ENCODE data around the gene CNPY1.
"Not testable (repeated sequence)": the region's sequence is repeated elsewhere in the genome, so short reads cannot be mapped to it uniquely, and the experiment has no call there.

The CNPY1 gene

GRCh38 chr7:155524018-155524556, 22.3 kb downstream of the CNPY1 start:
- Mint-ChIP-seq H3K27ac (no peak overlapping the region), H3K4me1 (ENCODE audit: low read depth) (no peaks in the 10 kb centered on the region), H3K27me3 (ENCODE audit: low read depth) (peaks cover 13% of the 10 kb centered on the region), H3K9me3 (no peaks in the 10 kb centered on the region), H3K4me3 (no peak overlapping the region), H3K36me3 (ENCODE audit: low read depth) (no peaks in the 10 kb centered on the region)
- DNase-seq (ENCODE audit: low spot score) = no peak

GRCh38 chr7:155523168-155523675, 23.1 kb downstream of the CNPY1 start:
- Mint-ChIP-seq H3K36me3 (ENCODE audit: low read depth) (no peaks in the 10 kb centered on the region), H3K9me3 (no peaks in the 10 kb centered on the region), H3K4me1 (ENCODE audit: low read depth) (no peaks in the 10 kb centered on the region), H3K27ac (no peak overlapping the region), H3K4me3 (no peak overlapping the region), H3K27me3 (ENCODE audit: low read depth) (peaks cover 13% of the 10 kb centered on the region)
- no peak for DNase-seq (ENCODE audit: low spot score)

- Mint-ChIP-seq H3K4me3 (no peak overlapping the region), H3K4me1 (ENCODE audit: low read depth) (no peaks in the 10 kb centered on the region), H3K36me3 (ENCODE audit: low read depth) (no peaks in the 10 kb centered on the region), H3K27ac (no peak overlapping the region), H3K9me3 (no peaks in the 10 kb centered on the region), H3K27me3 (ENCODE audit: low read depth) (peaks cover 19% of the 10 kb centered on the region)
- no peak for DNase-seq (ENCODE audit: low spot score)
Observed at GRCh38 chr7:155521743-155522398, 24.5 kb downstream of the CNPY1 start.

- no peak for DNase-seq (ENCODE audit: low spot score)
- no peaks in the 10 kb centered on the region for H3K4me1 Mint-ChIP-seq (ENCODE audit: low read depth)
- H3K27me3 Mint-ChIP-seq (ENCODE audit: low read depth) = peaks cover 15% of the 10 kb centered on the region
- no peaks in the 10 kb centered on the region for H3K36me3 Mint-ChIP-seq (ENCODE audit: low read depth)
- H3K9me3 Mint-ChIP-seq = no peaks in the 10 kb centered on the region
- no peak overlapping the region for H3K27ac Mint-ChIP-seq
- H3K4me3 Mint-ChIP-seq = no peak overlapping the region
Observed at GRCh38 chr7:155521007-155521742, 25.2 kb downstream of the CNPY1 start.

- DNase-seq (ENCODE audit: low spot score) = no peak
- H3K27ac Mint-ChIP-seq = no peak overlapping the region
- H3K4me1 Mint-ChIP-seq (ENCODE audit: low read depth) = no peaks in the 10 kb centered on the region
- H3K36me3 Mint-ChIP-seq (ENCODE audit: low read depth) = no peaks in the 10 kb centered on the region
- H3K9me3 Mint-ChIP-seq = no peaks in the 10 kb centered on the region
- no peak overlapping the region for H3K4me3 Mint-ChIP-seq
- peaks cover 21% of the 10 kb centered on the region for H3K27me3 Mint-ChIP-seq (ENCODE audit: low read depth)
Observed at GRCh38 chr7:155520114-155520513, 26.2 kb downstream of the CNPY1 start.

GRCh38 chr7:155519358-155519757, 27.0 kb downstream of the CNPY1 start:
- H3K27me3 Mint-ChIP-seq (ENCODE audit: low read depth) = peaks cover 23% of the 10 kb centered on the region
- not testable (repeated sequence) for DNase-seq (ENCODE audit: low spot score); H3K9me3 Mint-ChIP-seq; H3K4me1 Mint-ChIP-seq (ENCODE audit: low read depth); H3K27ac Mint-ChIP-seq; H3K36me3 Mint-ChIP-seq (ENCODE audit: low read depth); H3K4me3 Mint-ChIP-seq

GRCh38 chr7:155518633-155519032, 27.7 kb downstream of the CNPY1 start:
- no peaks in the 10 kb centered on the region for H3K4me1 Mint-ChIP-seq (ENCODE audit: low read depth)
- H3K4me3 Mint-ChIP-seq = no peak overlapping the region
- DNase-seq (ENCODE audit: low spot score) = no peak
- no peaks in the 10 kb centered on the region for H3K36me3 Mint-ChIP-seq (ENCODE audit: low read depth)
- H3K9me3 Mint-ChIP-seq = no peaks in the 10 kb centered on the region
- H3K27ac Mint-ChIP-seq = no peak overlapping the region
- peaks cover 28% of the 10 kb centered on the region for H3K27me3 Mint-ChIP-seq (ENCODE audit: low read depth)

- Mint-ChIP-seq H3K27ac (no peak overlapping the region), H3K4me1 (ENCODE audit: low read depth) (no peaks in the 10 kb centered on the region), H3K9me3 (no peaks in the 10 kb centered on the region), H3K27me3 (ENCODE audit: low read depth) (peaks cover 33% of the 10 kb centered on the region), H3K36me3 (ENCODE audit: low read depth) (no peaks in the 10 kb centered on the region), H3K4me3 (no peak overlapping the region)
- no peak for DNase-seq (ENCODE audit: low spot score)
Observed at GRCh38 chr7:155517969-155518368, 28.4 kb downstream of the CNPY1 start.

GRCh38 chr7:155517452-155517851, 28.9 kb downstream of the CNPY1 start:
- Mint-ChIP-seq H3K4me3 (no peak overlapping the region), H3K9me3 (no peaks in the 10 kb centered on the region), H3K27ac (no peak overlapping the region), H3K27me3 (ENCODE audit: low read depth) (peaks cover 38% of the 10 kb centered on the region), H3K4me1 (ENCODE audit: low read depth) (no peaks in the 10 kb centered on the region), H3K36me3 (ENCODE audit: low read depth) (no peaks in the 10 kb centered on the region)
- no peak for DNase-seq (ENCODE audit: low spot score)

GRCh38 chr7:155516466-155516865, 29.9 kb downstream of the CNPY1 start:
- Mint-ChIP-seq H3K36me3 (ENCODE audit: low read depth) (no peaks in the 10 kb centered on the region), H3K9me3 (no peaks in the 10 kb centered on the region), H3K27me3 (ENCODE audit: low read depth) (peaks cover 46% of the 10 kb centered on the region), H3K4me3 (no peak overlapping the region), H3K4me1 (ENCODE audit: low read depth) (no peaks in the 10 kb centered on the region), H3K27ac (no peak overlapping the region)
- DNase-seq (ENCODE audit: low spot score) = no peak

GRCh38 chr7:155515318-155515717, 31.0 kb downstream of the CNPY1 start:
- Mint-ChIP-seq H3K9me3 (no peaks in the 10 kb centered on the region), H3K4me1 (ENCODE audit: low read depth) (peaks cover under 1% of the 10 kb centered on the region), H3K27me3 (ENCODE audit: low read depth) (peaks cover 55% of the 10 kb centered on the region), H3K4me3 (no peak overlapping the region), H3K27ac (no peak overlapping the region), H3K36me3 (ENCODE audit: low read depth) (no peaks in the 10 kb centered on the region)
- DNase-seq (ENCODE audit: low spot score) = no peak

- DNase-seq (ENCODE audit: low spot score) = no peak
- Mint-ChIP-seq H3K4me1 (ENCODE audit: low read depth) (peaks cover 5% of the 10 kb centered on the region), H3K9me3 (no peaks in the 10 kb centered on the region), H3K27ac (no peak overlapping the region), H3K36me3 (ENCODE audit: low read depth) (peaks cover under 1% of the 10 kb centered on the region), H3K4me3 (no peak overlapping the region), H3K27me3 (ENCODE audit: low read depth) (peaks cover 57% of the 10 kb centered on the region)
Observed at GRCh38 chr7:155514296-155514695, 32.1 kb downstream of the CNPY1 start.

GRCh38 chr7:155513543-155514285, 32.6 kb downstream of the CNPY1 start:
- Mint-ChIP-seq H3K27ac (no peak overlapping the region), H3K36me3 (ENCODE audit: low read depth) (peaks cover 1% of the 10 kb centered on the region), H3K9me3 (no peaks in the 10 kb centered on the region), H3K27me3 (ENCODE audit: low read depth) (peaks cover 62% of the 10 kb centered on the region), H3K4me3 (no peak overlapping the region), H3K4me1 (ENCODE audit: low read depth) (peaks cover 9% of the 10 kb centered on the region)
- DNase-seq (ENCODE audit: low spot score) = no peak
